ENCODE results near the gene NUSAP1.

NUSAP1 gene

DNA sequence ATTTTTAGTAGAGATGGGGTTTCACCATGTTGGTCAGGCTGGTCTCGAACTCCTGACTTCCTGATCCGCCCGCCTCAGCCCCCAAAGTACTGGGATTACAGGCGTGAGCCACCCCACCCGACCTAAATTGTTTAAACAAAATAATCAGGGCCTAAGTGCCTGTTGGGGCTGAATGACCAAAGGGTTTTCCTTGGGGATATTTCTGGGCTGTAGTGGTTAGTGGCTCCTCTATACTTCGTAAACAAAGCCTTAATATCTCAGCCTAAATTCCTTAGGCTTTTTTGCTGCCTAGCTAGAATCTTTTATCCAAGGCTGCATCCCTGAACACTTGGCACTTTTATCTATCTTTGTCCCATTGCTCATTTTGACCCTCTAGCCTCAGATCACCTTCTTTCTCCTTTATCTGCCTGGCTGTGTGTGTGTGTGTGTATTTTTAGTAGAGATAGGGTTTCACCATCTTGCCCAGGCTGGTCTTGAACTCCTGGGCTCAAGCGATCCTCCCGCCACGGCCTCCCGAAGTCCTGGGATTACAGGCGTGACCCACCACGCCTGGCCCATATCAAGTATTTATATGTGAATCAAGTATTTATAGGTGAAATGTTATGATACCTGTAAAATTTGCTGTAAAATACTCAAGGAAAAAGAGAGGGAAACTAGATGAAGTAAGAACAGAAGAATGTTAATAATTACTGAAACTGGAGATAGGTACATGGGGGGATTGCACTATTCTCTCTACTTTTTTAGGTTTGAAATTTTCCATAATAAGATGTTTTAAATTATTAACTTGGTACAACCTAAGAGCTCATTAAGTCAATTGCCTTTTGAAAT, 1.8 kb downstream of the NUSAP1 start:
- no peaks in the 10 kb centered on the region for H3K9me3 ChIP-seq (ENCODE audit: low read length)
- no peak overlapping the region for H2AFZ ChIP-seq (ENCODE audit: low read length)
- H3F3A ChIP-seq (ENCODE audit: insufficient read depth, low read length): no peaks in the 10 kb centered on the region
- no peaks in the 10 kb centered on the region for H3K9me2 ChIP-seq (ENCODE audit: low read depth, low read length)
- H3K4me1 ChIP-seq (ENCODE audit: insufficient read depth, low read length, severe bottlenecking): peaks cover 50% of the 10 kb centered on the region
- peak overlapping the region; percentile 85 for H3K4me3 ChIP-seq (ENCODE audit: low read depth, low read length, poor library complexity, severe bottlenecking)
- TF ChIP-seq, protein P1, sequence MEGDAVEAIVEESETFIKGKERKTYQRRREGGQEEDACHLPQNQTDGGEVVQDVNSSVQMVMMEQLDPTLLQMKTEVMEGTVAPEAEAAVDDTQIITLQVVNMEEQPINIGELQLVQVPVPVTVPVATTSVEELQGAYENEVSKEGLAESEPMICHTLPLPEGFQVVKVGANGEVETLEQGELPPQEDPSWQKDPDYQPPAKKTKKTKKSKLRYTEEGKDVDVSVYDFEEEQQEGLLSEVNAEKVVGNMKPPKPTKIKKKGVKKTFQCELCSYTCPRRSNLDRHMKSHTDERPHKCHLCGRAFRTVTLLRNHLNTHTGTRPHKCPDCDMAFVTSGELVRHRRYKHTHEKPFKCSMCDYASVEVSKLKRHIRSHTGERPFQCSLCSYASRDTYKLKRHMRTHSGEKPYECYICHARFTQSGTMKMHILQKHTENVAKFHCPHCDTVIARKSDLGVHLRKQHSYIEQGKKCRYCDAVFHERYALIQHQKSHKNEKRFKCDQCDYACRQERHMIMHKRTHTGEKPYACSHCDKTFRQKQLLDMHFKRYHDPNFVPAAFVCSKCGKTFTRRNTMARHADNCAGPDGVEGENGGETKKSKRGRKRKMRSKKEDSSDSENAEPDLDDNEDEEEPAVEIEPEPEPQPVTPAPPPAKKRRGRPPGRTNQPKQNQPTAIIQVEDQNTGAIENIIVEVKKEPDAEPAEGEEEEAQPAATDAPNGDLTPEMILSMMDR (IDR thresholded peaks at IDR 0.05; ENCODE audit: low read length): no peak
- TF ChIP-seq EZH2 (IDR thresholded peaks at IDR 0.05; ENCODE audit: borderline replicate concordance, low read length): no peak
- peak overlapping the region; percentile 94 for H3K9ac ChIP-seq (ENCODE audit: low read length)
- H4K20me1 ChIP-seq (ENCODE audit: insufficient read depth, low read length): no peaks in the 10 kb centered on the region
- peak overlapping the region; percentile 80 for H3K4me2 ChIP-seq (ENCODE audit: low read length)
- H3K27me3 ChIP-seq (ENCODE audit: insufficient read depth, low read length): no peaks in the 10 kb centered on the region
- H3K27ac ChIP-seq (ENCODE audit: low read depth, low read length, poor library complexity, severe bottlenecking): peak overlapping the region; percentile 91
- H3K36me3 ChIP-seq (ENCODE audit: insufficient read depth, low read length): peaks cover 50% of the 10 kb centered on the region
- H3K79me2 ChIP-seq (ENCODE audit: insufficient read depth, low read length): peaks cover 79% of the 10 kb centered on the region

DNA sequence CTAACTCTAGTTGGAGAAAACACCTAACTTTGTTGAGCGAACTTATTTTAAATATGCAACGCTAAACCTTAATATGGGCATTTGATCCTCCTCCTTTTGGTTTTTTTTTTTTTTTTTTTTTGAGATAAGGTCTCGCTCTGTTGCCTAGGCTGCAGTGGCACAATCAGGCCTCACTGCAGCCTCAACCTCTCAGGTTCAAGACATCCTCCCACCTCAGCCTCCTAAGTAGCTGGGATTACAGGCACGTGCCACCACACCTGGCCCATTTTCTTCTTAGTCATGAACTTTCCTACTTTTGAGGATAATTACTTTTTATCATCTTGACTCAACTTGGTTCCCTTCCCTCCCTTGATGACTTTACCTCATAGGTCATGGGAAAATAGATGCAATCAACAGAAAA, 3.9 kb downstream of the NUSAP1 start:
- TF ChIP-seq EZH2 (IDR thresholded peaks at IDR 0.05; ENCODE audit: borderline replicate concordance, low read length): no peak
- TF ChIP-seq, protein P1 (IDR thresholded peaks at IDR 0.05; ENCODE audit: low read length): no peak
- peaks cover 68% of the 10 kb centered on the region for H3K36me3 ChIP-seq (ENCODE audit: insufficient read depth, low read length)
- H2AFZ ChIP-seq (ENCODE audit: low read length): no peak overlapping the region
- H3K79me2 ChIP-seq (ENCODE audit: insufficient read depth, low read length): peaks cover 85% of the 10 kb centered on the region
- H3K4me2 ChIP-seq (ENCODE audit: low read length): peak overlapping the region; percentile 40; the same call in 1 of the 2 replicates
- no peaks in the 10 kb centered on the region for H3K9me2 ChIP-seq (ENCODE audit: low read depth, low read length)
- peak overlapping the region; percentile 18 for H3K4me3 ChIP-seq (ENCODE audit: low read depth, low read length, poor library complexity, severe bottlenecking)
- H3K9me3 ChIP-seq (ENCODE audit: low read length): no peaks in the 10 kb centered on the region
- H3K9ac ChIP-seq (ENCODE audit: low read length): no peak overlapping the region
- H3K4me1 ChIP-seq (ENCODE audit: insufficient read depth, low read length, severe bottlenecking): peaks cover 40% of the 10 kb centered on the region
- no peak overlapping the region for H3K27ac ChIP-seq (ENCODE audit: low read depth, low read length, poor library complexity, severe bottlenecking)
- no peaks in the 10 kb centered on the region for H3K27me3 ChIP-seq (ENCODE audit: insufficient read depth, low read length)
- no peaks in the 10 kb centered on the region for H4K20me1 ChIP-seq (ENCODE audit: insufficient read depth, low read length)
- no peaks in the 10 kb centered on the region for H3F3A ChIP-seq (ENCODE audit: insufficient read depth, low read length)

DNA sequence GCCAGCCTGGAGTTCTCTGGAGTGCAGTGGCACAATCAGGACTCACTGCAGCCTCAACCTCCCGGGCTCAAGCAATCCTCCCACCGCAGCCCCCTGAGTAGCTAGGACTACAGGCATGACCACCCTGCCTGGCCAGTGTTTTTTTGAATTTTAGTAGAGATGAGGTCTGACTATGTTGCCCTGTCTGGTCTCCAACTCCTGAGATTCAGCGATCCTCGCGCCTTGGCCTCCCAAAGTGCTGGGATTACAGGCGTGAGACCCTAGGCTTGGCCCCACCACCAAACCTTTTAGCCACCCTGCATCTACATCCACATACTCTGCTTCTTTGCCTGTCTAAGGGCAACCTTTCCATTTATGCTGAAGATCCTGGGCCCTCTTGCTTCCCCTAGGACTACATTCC, 4.4 kb downstream of the NUSAP1 start:
- Histone ChIP-seq H3K9me2 (ENCODE audit: low read depth, low read length) (no peaks in the 10 kb centered on the region), H3K4me1 (ENCODE audit: insufficient read depth, low read length, severe bottlenecking) (peaks cover 39% of the 10 kb centered on the region), H3K4me2 (ENCODE audit: low read length) (peak overlapping the region; percentile 34), H3K27ac (ENCODE audit: low read depth, low read length, poor library complexity, severe bottlenecking) (peak overlapping the region; percentile 20), H4K20me1 (ENCODE audit: insufficient read depth, low read length) (no peaks in the 10 kb centered on the region), H3K9ac (ENCODE audit: low read length) (no peak overlapping the region), H3K4me3 (ENCODE audit: low read depth, low read length, poor library complexity, severe bottlenecking) (no peak overlapping the region), H3K79me2 (ENCODE audit: insufficient read depth, low read length) (peaks cover 82% of the 10 kb centered on the region), H3F3A (ENCODE audit: insufficient read depth, low read length) (no peaks in the 10 kb centered on the region), H3K9me3 (ENCODE audit: low read length) (no peaks in the 10 kb centered on the region), H3K36me3 (ENCODE audit: insufficient read depth, low read length) (peaks cover 73% of the 10 kb centered on the region), H3K27me3 (ENCODE audit: insufficient read depth, low read length) (no peaks in the 10 kb centered on the region), H2AFZ (ENCODE audit: low read length) (no peak overlapping the region)
- TF ChIP-seq, protein P1 (IDR thresholded peaks at IDR 0.05; ENCODE audit: low read length): no peak
- no peak for TF ChIP-seq EZH2 (IDR thresholded peaks at IDR 0.05; ENCODE audit: borderline replicate concordance, low read length)
